Measurements from ENCODE around the gene GCN1.

Gene GCN1

DNA sequence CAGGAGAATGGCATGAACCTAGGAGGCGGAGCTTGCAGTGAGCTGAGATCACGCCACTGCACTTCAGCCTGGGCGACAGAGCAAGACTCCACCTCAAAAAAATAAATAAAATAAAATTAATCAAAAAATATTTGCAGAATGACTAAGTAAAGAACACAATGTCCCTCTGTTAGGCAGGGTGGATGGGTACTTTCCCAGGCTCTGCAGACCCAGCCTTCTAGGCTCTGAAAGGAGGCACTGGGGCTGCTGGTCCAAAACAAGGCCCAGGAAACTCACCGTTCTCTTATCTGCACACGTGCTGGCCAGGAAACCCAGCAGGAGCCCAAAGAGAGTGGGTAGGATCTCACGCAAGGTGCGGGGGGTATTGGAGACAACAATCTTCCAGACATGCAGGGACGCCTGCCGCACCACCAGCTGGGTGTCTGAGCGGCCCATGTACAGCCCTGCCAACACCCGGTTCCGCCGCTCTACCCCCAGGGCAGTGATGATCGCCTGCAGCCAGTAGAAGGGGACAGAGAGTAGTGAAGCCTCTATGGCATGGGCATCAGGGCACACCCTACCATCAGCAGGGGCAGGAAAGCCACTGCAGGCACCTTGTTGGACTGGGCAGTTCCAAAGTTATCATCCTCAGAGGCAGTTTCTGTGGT is 52.2 kb downstream of the GCN1 start:
- no peak for DNase-seq (ENCODE audit: low read depth, low spot score)

DNA sequence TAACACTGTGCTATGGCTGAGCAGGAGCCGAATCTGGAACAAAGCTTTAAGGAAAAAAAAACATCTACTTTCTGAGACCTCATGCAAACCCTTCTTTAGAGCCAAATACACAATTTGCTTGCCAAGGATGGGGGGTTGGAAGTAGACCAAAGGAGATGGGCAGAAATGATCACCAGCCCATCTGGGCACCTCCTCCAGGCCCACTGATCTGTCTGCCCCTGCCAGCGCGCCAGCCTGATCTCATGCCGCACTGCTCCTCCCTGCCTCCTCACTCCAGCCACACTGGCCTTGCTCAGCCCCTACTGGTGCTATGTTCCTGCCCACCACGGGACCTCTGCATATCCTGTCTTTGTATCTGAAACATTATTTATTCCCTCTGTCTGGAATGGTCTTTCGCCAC is 53.2 kb downstream of the GCN1 start:
- no peak for DNase-seq (ENCODE audit: low read depth, low spot score)

DNA sequence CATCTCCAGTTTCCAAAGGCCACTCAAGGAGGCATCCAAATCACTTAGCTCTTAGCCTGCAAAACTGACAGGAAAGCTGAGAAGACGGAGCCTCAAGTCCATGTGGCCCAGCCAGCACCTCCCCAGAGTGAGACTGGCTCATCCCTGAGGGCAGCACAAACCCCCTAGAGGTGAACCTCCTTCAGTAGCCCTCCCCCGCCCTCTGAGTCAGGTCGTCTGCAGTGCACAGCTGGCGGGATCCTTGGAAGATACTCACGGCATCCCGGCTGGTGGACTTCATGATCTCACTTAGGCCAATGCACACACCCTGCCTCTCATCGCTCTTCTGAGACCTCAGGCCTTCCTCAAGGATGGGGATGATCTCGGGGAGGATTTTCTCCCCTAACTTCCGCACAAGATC is 53.9 kb downstream of the GCN1 start:
- DNase-seq (ENCODE audit: low read depth, low spot score) = no peak

DNA sequence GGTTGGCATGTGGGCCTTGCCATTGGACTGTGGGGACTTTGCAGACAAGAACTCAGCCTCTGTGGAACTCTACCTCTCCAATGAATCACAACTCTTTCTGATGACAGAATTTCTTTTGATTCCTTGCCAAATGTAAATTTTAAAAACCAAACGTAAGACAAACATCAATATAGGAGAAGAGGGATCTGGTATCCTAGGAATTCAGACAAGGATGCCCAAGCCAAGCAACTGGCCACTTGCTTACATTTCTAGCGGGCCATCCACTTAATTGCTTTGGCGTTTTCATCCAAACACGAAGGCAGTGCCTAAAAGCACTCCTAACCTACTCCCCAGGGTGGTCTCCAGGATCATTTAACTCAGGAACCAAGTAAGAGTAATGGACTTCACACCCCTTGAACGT is 54.6 kb downstream of the GCN1 start:
- DNase-seq (ENCODE audit: low read depth, low spot score) = no peak

DNA sequence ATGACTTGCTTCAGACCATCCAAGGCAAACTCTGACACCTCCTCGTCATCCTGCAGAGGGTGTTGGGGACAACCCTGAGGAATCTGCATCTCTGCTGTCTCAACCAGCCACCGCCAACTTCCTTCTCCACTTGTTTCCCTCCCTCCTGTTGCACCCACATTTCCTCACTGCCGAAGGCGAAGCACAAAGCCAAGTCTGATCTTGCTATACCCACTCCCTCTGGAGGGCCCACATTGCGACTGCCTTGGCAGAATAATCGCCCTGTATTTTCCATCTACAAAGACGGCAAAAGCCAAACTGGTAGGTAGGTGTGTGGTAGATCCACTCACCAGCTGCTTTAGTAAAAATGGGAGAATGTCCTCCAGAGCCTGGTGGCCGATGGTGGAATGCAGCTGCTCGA is 56.1 kb downstream of the GCN1 start:
- no peak for DNase-seq (ENCODE audit: low read depth, low spot score)

DNA sequence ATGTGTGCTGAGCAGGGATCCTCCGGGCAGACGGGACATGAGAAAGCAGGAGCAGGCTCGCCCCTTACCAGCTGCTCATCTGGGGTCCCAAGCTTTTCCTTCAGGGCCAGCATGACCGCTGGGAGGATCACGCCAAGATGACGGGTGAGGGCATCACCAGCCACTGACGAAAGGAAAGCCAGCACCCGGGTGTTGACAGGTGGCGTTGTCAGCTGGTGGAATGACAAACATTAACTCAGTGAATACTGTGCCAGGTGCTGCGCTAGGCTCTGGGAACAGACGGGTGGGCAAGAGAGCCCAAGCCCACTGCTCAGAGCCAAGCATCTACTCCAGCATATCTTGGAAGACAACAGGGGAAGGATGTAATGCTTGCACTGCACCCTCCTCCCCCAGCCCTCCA is 56.7 kb downstream of the GCN1 start:
- no peak for DNase-seq (ENCODE audit: low read depth, low spot score)

DNA sequence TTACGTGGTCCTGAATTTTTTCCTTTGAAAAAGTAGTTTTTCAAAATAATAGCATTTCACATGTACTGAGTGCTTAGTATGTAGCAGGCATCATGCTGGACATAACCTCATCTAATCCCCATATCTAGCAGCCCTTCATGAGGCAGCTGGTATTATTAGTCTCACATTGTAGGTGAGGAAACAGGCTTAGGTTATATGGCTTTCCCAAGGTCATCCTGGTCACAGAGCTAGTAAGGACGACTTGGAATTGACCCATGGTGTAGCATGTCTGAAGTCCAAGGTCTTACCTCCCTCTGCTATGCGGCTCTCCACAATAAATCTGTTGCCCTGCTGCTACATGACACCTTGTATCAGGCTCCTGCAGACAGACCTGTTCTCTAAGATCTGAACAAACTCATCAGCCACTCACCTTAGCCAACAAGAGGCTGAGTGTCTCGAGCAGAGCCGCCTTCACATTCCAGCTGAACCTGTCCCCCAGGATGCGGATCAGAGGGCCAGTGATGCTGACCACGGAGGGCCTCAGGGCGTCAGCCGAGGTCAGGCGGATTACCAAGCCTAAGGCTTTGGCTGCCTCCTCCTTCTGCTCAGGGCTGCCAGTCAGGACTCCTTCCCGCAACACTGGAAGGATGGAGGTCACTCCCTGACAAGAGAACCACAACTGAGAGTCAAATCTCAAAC is 58.3 kb downstream of the GCN1 start:
- no peak for DNase-seq (ENCODE audit: low read depth, low spot score)

DNA sequence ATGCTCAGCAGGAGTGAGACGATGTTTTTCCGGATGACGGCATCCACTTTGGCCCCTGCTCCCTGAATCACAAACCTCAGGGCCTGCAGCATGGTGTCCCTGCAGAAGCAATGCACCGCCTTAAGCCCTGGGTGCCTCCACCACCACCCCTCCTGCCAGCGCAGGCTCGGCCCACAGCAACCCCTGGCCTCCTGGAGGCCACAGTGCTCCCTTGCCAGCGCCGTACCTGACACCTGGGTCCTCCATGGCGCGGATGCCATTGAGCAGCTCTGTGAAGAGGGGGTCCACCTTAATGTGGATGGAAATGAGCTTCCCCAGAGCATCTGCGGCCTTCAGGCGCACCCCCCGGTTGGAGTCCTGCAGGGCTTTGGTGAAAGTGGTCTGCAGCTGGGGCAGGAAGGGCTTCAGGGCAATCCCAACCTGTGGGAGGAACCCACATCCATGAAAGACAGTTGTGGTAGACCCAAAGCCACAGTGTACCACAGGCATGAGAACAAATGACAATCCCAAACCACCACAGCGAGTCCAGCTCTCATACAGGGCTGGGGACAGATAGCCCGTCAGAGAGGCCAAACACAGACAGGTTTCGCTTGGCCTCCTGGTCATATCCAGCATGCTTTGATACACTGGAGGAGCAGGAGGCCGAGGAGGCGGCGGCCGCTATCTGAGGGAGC is 60.1 kb downstream of the GCN1 start:
- no peak for DNase-seq (ENCODE audit: low read depth, low spot score)

DNA sequence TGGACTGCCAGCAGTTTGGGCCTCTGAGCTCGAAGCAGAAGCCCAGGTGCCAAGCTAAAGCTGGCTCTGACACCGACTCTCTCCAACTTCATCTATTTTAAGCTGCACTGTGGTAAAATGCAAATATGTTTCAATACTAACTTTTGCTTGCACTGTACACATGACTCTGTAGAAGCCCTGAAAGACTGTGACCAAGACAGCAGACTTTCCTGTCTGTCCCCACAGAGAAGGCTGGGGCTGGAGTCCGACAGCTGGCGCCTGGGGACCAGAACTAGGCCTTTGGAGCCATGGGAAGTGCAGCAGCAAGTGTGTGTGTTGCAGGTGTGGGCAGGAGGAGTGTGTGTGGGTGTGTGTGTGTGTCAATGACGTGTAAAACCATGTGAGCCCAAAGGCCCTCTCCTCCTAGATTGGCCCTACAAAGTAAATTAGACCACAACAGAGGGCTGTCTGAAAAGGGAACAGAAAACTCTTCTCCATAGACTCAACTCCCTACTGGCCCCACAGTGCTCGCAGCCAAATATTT is 61.6 kb downstream of the GCN1 start:
- no peak for DNase-seq (ENCODE audit: low read depth, low spot score)

DNA sequence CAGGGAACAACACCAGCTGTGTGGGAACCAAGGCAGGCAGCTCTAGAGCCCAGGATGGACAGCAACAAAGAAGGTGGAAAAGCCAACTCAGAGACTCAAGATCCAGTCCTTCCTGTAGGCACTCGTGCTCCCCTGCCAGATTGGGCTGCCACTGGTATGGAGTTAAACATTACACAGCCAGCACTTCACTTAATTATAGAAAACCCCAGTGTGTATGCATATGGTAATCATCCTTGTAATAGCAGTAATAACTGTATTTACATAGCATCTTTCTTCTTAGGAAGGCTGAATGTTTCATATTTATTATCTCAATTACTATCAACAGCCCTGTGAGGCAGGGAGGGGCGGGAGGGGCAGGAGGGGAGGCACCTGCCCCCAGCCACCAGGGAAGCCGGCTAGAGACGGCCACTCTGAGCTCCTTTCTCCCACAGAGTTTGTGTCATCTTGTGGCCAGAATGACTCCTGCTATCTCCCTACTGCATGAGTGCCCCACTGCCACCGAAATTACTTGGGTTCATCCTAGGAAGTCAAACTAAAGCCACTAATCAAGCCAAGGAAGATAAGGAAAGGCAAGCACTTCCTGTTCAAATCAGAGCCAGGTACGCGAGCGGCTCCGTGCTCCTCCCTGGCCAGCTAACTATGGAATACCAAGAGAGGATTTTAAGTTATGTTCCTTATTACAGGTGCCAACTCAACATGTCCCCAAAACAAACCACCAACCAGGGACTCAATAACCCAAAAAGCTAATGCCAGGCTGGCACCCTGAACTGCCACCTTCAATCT is 62.3 kb downstream of the GCN1 start:
- no peak for DNase-seq (ENCODE audit: low read depth, low spot score)

DNA sequence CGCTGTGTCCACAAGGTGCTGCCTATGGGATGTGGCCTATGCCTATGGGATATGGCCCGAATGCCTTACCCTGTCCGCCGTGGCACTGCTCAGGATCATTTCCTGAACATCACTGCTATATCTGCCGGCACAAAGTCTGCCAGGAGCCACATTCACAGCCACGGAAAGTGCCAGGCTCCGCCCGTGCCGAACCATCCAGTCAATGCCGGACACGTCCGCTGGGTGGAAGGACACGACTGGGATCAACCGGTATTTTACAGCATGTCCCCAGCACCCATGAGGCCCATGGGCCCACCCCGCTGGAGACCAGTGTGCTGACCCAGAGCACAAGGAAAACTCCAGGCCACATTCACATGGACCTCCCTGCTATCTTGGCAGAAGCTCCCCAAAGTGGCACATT is 63.4 kb downstream of the GCN1 start:
- no peak for DNase-seq (ENCODE audit: low read depth, low spot score)

DNA sequence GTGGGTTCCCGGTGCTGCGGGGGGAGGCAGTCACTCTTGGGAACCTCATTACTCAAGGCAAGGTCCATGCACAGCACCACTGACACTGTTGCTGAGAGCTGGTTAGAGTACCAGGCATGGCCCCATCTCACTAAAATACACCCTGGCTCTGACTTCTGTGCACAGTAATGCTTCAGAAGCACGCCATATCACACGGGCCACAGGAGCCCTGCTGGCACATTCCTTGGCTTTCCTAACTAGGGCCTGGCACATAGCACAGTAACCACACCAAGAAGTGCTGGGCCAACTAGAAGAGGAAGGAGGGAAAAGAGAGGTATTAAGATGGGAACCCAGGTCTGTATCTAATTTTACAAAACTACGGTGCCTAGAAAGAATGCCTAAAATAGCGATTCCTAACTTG is 64.5 kb downstream of the GCN1 start:
- DNase-seq (ENCODE audit: low read depth, low spot score) = no peak

DNA sequence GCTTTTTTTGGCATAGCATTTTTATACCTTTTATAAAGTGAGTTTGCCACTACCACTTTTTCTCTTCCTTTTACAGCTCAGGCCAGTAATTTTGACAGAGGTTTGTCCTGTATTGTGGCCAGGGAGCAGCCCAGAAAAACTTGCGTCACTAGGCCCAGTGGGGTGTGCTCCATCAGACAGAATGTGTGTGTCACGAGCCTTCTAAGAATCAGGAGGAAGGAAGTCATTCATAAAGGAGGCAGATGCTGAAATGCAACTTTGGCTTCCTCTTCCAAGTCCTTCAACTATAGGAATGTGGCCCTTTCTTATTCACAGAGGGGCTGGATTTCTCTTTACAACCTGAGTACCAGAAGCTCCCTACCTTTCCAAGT is 67.9 kb downstream of the GCN1 start:
- no peak for DNase-seq (ENCODE audit: low read depth, low spot score)

DNA sequence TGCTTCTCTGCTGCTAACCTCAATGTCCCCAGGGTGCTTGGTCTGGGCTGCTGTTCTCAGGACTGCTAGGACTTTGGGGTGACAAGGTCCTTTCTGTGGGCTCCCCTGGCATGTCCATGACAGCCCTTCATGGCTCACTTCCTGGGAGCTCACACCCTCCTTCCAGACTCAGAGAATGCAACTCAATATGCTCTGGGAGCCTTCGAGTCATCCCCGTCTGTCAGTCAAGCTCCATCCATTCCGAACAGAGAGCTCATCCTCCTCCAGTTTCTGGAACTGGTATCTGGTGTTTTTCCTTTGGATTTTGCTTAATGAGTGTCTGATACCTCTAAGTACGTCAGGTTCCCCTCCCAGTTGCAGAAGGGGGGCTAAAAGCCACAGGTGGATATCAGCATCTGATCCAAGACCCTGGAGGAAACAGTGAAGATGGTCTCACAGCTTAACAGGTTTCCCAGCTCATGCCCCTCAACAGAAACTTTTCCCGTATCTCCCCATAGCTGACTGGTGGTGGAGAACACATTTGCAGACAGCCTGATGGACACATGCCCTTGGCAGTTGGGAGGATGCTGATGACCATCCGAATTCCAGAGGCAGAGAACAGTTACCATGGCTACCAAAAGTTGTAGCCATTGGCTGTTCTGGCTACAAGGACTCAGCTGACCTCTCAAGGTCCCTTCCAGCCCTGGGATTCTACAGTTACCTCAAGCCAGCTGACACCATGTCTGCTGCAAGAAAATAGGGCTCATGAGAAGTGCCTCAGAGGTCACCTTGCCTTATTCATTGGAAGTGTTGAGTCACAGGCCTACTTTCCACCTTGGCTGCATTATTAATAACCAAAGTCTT is 68.5 kb downstream of the GCN1 start:
- DNase-seq (ENCODE audit: low read depth, low spot score) = no peak

DNA sequence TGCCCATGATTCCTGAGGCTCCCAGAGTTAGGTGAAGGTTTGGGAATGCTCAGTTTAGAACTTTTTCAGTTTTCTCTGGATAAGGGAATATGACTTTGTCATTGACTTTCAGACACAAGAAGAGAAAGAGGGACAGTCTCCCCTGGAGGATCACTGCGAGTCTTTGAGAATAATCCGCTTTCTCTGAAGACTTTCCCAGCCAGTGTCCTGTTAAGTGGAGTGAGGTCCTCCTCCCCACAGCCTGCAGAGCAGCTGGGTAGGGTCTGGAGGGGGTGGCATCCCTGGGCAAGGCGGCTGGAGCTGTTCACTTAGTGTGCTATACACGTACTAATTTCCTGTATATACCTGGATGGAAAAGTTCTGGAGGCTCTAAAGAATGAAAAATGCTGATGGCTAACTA is 69.5 kb downstream of the GCN1 start:
- no peak for DNase-seq (ENCODE audit: low read depth, low spot score)

DNA sequence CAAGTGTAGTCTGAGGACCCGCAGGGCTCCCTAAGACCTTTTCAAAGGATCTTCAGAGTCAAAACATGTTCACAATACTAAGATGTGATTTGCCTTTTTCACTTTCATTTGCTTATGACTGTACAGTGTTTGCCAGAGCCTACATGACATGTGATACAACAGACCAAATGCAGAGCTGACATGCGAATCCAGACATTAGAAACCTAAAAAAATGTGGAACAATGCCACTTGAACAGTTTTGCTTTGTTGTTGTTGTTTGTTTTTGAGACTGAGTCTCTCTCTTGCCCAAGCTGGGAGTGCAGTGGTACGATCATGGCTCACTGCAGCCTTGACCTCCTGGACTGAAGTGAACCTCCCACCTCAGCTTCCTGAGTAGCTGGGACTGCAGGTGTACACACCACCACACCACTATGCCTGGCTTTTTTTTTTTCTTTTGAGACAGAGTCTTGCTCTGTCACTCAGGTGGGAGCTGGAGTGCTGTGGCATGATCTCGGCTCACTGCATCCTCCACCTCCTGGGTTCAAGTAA is 72.7 kb downstream of the GCN1 start:
- DNase-seq (ENCODE audit: low read depth, low spot score) = no peak

DNA sequence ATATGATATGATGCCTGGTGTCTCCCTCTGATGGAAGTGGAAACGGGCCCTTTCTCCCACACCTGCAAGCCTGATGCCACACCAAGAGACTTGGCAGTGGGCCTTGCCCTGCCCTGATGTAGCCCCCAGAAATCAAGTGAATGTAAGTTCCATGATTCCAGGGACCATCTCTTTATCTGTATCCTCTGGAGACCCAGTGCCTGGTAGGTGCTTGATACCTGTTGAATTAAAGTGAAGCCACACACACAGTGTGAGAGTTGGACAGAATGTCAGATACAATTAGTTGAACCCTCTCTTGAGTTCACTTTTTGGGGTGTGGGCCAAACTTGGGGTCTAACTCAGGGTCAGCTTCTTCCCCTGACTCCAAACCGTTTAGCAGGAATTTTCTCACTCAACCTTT is 73.2 kb downstream of the GCN1 start:
- DNase-seq (ENCODE audit: low read depth, low spot score) = no peak

DNA sequence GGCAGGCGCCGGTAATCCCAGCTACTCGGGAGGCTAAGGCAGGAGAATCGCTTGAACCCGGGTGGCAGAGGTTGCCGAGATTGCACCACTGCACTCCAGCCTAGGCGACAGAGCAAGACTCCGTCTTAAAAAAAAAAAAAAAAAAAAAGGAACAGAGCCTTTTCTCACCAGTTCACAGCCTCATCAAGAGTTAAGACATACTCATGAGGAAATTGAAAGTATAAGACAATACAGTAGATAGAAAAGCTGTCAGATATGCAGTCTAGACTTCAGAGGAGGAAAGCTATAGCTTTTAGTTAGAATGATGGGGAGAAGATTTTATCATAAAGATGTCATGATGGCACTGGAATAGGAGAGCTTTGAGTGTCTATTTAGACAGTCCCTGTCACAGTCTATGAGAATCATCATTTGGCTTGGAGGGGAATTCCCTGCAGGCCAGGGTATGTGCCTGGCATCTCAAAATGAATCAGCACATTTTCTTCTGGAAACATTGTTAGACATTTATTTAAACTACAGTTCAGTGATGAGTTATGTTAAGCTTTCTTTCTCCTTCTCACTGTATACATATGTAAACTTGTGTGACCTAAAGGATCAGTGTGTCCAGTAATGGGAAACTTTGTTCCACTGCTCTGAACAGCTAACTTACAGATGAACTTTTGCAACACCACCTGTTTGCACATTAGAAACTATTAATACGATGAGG is 75.1 kb downstream of the GCN1 start:
- no peak for DNase-seq (ENCODE audit: low read depth, low spot score)

DNA sequence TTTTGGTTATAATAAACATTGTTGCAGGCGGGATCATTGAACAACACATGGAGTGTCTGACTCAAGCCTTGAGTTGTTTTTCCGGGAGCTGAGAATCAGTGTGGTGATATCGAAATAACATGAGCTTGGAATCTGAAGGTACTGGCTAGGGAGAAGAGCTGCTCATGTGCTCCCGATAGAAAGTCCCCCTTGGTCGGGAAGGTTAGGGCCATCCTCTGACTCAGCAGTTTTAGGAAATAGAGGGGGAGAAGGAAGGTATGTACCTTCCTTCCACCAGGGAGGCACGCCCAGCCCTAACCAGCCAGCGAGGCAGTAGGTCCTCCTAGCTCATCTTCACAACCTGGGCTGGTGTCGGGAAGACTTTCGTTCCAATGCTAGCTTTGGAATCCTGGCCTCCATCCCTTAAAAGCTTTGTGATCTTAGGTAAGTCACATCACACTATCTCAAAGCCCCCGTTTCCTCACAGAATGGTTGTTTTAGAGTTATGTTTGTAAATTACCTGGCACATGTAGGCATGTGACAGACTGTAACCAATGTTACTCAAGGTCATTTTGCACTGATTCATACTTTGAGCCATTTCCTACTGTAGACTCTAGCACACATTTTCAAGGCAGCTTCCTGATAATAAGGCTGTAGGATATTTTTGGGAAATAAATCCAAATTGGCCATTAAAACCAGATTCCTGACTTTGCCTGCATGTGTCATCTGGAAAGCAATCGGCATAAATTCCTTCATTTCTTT is 76.0 kb downstream of the GCN1 start:
- DNase-seq (ENCODE audit: low read depth, low spot score) = no peak

DNA sequence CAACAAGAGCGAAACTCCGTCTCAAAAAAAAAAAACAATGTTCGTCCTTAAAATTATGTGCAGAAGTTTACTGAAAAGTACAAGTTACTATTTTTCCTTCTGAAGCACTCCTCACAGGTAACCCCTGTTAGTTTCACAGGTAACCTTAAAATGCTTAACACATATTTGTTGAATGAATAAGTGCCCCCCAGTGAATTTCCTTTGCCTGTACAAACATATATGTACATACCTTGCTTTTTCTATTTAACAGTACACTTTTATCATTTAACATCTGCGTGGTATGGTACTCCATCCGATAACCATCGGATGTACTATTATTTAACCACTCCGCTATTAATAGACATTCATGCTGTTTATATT is 76.6 kb downstream of the GCN1 start:
- DNase-seq (ENCODE audit: low read depth, low spot score) = no peak
